Activated CD8-positive, alpha-beta memory T cell treated with anti-CD3 and anti-CD28 coated beads for 4 hours (primary cell): Measurements from ENCODE around the gene H3-3A.

Source experiments
- DNase-seq, 2 donors: peaks; one replicate each; pipeline ENCODE4 v3.0.0-alpha.2; 2020; ENCODE audit warnings: low read depth in 2 of 2

The H3-3A gene

DNA sequence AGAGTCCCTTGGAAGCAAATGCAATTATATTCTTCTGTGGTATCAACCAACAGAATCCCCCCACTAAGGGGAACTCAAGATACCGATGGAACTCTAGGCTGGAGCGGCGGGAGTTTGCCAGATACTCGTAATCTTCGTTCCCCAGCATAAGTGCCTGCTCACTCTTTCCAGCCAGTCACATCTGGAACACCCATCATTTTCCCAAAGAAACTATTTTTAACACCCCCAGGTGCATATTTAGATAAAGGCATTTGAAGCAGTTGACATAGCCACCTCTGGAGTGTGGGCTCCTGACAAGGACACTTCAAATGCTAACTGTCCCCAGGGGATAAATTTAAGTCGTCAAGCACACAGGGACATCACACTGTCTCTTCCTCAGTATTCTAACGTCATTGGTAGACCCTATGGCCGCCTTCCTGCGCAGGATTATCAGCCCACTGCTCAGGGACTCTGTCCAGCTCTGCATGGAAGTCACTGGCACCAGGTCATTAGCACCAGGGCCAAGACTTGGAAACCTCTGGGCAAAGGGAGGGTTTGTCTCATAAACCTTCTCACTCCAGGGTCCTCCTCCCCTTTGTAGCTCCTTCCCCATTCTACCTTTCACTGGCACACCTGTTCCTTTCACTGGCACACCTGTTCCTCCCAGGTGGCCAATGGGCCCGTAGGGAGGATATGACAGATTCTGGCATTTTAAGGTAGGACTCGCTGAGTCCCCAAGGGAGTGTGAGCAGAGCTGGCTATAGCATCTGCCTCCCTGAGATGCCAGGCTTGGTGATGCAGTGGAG is 48.8 kb downstream of the H3-3A start:
- no peak for DNase-seq

DNA sequence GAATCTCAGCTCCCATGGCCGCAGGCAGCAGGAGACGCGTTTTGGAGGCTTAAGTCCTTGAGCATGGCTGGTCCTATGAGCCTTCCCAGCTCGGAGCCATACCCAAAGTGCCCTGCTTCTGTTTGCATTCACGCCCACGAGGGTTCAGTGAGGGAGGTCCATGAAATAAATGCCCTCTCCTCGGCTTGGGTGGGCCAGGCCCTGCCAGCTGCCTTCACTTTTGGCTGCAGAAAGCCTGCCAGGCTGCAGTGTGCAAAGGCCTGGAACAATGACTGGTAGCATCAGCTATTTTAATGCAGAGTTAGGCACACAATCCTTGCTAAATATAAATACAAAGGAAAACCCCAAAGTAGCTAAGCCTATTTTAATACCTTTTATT is 49.4 kb downstream of the H3-3A start:
- DNase-seq: no peak

DNA sequence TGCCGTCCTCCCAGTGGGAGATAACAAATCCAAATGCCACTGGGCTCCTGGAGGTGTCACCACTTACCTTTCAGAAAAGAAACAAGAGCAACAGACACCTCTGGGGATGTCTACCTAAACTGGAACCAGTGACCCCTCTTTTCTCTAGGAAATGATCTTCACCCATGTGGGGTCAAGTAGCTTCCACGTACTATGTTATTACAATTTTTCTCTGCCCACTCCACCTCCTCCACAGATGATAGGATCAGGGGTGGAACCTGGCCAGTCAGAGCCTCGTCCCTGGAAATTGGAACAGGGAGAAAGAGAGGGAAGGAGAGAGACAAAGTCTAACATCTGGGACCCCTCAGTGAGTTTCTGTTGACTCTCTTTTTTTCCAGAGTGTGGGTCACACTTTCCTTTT is 50.1 kb downstream of the H3-3A start:
- no peak for DNase-seq

DNA sequence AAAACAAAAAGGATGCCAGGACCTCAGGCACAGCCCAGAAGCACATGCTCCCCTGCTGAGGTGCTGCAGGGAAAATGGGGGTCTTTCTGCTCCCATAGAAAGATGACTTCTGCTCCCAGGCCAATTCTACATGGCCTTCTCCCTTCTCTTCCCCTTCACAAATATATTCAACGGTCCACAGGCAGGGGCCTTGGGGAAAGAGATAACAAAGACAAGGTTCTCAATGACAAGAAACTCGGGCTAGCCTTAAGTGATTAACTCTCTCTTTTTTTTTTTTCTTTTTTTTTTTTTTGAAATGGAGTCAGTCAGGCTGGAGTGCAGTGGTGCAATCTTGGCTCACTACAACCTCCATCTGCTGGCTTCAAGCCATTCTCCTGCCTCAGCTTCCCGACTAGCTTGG is 54.2 kb downstream of the H3-3A start:
- no peak for DNase-seq

DNA sequence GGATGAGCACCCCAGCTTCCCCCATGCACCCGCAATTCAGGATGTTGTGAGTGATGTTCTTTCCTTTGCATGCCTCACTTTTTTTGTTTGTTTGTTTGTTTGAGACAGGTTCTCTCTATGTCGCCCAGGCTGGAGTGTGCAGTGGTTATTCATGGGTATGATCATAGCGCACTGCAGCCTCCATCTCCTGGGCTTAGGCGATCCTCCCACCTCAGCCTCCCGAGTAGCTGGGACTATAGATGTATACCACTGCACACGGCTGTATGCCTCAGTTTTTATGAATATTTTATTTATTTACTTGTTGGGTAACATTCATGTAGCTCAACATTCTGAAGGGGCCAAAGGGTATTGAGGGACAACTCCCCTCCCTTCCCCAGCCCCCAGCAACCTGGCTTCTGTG is 54.8 kb downstream of the H3-3A start:
- no peak for DNase-seq

DNA sequence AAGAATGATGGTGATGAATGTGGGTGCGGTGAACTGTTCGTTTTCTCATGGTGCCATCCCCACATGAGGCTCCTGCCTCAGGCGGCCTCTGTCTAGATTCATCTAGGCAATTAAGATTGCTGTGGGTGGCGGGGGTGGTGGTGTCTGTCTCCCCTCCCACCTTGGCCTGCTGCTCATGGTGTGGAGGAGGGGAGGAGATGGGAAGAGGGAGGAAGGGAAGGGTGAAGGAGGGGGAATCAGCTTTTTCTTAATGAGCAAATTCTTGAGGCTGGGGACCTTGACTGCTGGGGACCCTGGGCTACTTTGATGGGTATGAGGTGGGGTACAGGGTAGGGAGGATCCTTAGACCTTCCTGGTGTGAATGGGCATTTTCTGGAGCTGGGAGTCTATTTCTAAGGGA is 55.8 kb downstream of the H3-3A start:
- DNase-seq: no peak

DNA sequence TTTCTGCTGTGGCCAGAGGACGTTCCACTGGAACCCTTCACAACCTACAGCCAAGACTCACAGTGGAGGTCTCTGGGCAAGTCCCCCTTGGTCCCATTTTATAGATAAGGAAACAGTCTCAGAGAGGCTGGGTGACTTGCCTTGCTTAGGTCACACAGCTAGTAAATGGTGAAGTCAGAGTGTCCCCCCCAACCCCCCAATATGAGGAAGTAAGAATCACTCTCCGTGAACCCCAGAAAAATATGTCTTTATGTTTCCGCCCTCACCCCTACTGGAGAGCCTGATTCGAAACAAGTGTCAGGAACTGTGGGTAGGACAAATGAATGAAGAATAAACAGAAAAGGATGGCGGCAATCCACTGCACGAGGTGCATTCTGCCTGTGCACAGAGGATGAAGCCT is 56.7 kb downstream of the H3-3A start:
- DNase-seq: no peak

DNA sequence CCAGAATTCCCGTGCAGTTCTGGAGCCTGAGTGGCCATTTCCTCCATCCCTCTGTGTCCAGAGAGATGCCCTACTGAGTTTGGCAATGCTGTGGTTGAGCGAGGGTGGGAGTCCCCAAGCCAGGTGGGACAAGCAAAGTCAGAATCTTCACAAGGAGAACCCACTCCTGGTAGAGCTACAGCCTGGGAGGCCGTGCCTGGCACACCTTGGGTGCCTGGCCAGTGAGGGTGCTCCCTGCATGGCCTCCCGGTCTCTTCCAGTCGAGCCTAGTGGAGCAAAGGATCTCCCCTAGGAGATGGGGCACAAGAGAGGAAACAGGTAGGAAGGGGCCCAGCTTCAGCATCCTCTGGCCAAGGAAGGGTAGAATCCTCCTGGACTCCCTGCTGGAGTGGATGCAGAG is 57.9 kb downstream of the H3-3A start:
- DNase-seq: no peak

DNA sequence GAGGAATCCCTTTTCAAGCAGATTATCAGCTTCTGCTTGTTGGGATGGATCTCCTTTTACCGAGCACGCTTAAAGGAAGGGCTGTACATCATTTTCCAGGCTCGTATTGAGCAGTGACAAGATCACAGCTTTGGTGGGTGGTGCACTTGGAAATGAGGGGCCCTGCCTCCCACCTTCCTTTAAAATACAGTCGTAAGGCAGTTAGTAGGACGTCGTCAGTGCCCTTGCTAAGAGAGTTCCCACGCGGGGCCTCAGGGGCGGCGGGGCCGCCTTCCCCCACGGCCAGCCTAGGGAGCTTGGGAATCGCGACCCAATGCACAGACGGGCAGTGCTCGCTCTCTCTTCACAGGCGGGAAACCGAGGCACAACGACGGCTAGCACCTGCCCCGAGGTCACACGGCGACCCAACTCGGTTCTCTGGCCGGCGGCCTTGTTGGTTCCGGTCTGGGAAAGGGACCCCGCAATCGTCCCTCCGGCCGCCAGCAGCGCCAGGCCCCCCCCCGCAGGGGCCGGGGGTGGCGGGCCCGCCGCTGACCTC is 58.6 kb downstream of the H3-3A start:
- DNase-seq: no peak
